Peyer's patch (tissue), 4 donors: Measurements from ENCODE around the gene REXO1. TPM values are rescaled to one million over a fixed set of nuclear protein-coding genes. Genes with fewer than 3 reads are reported as not detected.
A peak's percentile ranks its signal among the peaks of the same experiment; 100 is the strongest.

Source experiments
- DNase-seq, 3 donors: peaks; one replicate each; pipeline ENCODE4 v3.0.0-alpha.2; 2017 to 2019
- H3K27ac ChIP-seq, 4 donors: fragments of 200-600 bp; sonication (generic); one replicate each; pipeline ENCODE4 v1.5.1; 2016 to 2019
- H3K27me3 ChIP-seq, 2 donors: fragments of 200-600 bp; sonication (generic); one replicate each; pipeline ENCODE4 v1.5.1; 2019
- H3K36me3 ChIP-seq, 3 donors: fragments of 200-600 bp; sonication (generic); one replicate each; pipeline ENCODE4 v1.5.1; 2016 to 2019
- H3K4me1 ChIP-seq, 4 donors: fragments of 200-600 bp; sonication (generic); one replicate each; pipeline ENCODE4 v1.5.1; 2016 to 2019
- H3K4me3 ChIP-seq, 4 donors: fragments of 200-600 bp; sonication (generic); 1 replicate in 3 of 4; 2 replicates in 1 of 4; pipeline ENCODE4 v1.5.1; 2016 to 2019; ENCODE audit warnings: mild to moderate bottlenecking in 1 of 4
- H3K9me3 ChIP-seq, 4 donors: fragments of 200-600 bp; sonication (generic); one replicate each; pipeline ENCODE4 v1.5.1; 2016 to 2019; ENCODE audit warnings: mild to moderate bottlenecking in 1 of 4
- POLR2A ChIP-seq, 2 donors: fragments of 450-650 bp; IDR thresholded peaks; one replicate each; pipeline ENCODE4 v1.5.1; 2017; ENCODE audit warnings: antibody characterized with exemption in 2 of 2, mild to moderate bottlenecking in 2 of 2, moderate library complexity in 2 of 2
- total RNA-seq, 4 donors: library from RNA; depleted of rRNA; stranded (reverse); fragments of >200 nt; gene quantifications; one replicate each; pipeline ENCODE4 v1.1.0, GENCODE V29; 2016
- TF ChIP-seq, protein P1 (sequence below), 6 experiments: fragments of 450-650 bp in 4 of 6; fragments of 200-600 bp in 2 of 6; sonication (generic) in 1 of 6; IDR thresholded peaks; one replicate each; pipeline ENCODE4 v1.5.1; 2017 to 2019; ENCODE audit warnings: antibody characterized with exemption in 6 of 6, mild to moderate bottlenecking in 3 of 6, moderate library complexity in 1 of 6

The REXO1 gene
- total RNA-seq, 4 donors from 2014 or later, result 47.0 to 101 (median 57.2) TPM

DNA sequence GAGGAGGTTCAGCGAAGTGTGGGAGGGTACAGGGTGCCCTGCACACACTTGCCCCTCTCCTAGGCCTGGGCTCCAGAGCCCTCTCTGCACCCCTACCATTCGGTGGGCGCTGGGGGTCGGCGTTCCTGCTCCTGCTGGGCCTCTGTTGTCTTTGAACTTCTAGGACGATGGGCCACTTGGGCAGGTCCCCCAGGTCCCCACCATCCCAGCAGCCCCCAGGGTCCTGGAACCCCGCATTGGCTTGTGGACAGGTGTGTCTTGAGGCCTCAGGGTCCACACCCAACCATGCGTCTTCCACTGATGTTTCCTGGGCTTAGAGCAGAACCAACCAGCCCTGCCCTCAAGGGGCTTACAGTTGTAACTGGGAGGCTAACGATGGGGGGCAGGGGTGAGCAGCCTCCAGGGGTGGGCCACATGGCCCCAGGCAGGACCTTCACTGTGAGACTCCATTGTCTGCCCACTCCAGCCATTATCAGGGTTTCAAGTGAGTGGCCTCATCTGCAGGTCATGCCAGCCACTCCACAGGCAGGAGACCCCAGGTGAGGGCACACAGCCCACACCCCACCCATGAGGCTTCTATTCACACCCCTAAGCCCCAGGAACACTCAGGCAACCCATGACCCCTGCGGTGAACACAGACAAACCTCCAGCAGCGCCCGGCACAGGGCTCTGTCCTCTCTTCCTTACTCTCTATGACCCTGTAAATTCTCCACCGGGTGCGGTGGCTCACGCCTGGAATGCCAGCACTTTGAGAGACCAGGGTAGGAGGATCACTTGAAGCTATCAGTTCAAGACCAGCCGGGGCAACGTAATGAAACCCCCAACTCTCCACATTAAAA is 17.1 kb upstream of the REXO1 start:
- Histone ChIP-seq H3K4me3 (peak overlapping the region in 3 of 4 donors; percentile 75 to 86 (median 86)), H3K27me3 (no peaks in the 10 kb centered on the region), H3K9me3 (no peaks in the 10 kb centered on the region), H3K4me1 (peaks cover 4 to 21% (median 14%) of the 10 kb centered on the region in 4 donors), H3K36me3 (peaks cover 0 to 3% (median 0%) of the 10 kb centered on the region in 3 donors), H3K27ac (peak overlapping the region; percentile 84 to 99 (median 94))
- DNase-seq, result no peak
- no peak for TF ChIP-seq POLR2A (IDR thresholded peaks at IDR 0.05)
- TF ChIP-seq, protein P1, sequence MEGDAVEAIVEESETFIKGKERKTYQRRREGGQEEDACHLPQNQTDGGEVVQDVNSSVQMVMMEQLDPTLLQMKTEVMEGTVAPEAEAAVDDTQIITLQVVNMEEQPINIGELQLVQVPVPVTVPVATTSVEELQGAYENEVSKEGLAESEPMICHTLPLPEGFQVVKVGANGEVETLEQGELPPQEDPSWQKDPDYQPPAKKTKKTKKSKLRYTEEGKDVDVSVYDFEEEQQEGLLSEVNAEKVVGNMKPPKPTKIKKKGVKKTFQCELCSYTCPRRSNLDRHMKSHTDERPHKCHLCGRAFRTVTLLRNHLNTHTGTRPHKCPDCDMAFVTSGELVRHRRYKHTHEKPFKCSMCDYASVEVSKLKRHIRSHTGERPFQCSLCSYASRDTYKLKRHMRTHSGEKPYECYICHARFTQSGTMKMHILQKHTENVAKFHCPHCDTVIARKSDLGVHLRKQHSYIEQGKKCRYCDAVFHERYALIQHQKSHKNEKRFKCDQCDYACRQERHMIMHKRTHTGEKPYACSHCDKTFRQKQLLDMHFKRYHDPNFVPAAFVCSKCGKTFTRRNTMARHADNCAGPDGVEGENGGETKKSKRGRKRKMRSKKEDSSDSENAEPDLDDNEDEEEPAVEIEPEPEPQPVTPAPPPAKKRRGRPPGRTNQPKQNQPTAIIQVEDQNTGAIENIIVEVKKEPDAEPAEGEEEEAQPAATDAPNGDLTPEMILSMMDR (IDR thresholded peaks at IDR 0.05), result no peak

DNA sequence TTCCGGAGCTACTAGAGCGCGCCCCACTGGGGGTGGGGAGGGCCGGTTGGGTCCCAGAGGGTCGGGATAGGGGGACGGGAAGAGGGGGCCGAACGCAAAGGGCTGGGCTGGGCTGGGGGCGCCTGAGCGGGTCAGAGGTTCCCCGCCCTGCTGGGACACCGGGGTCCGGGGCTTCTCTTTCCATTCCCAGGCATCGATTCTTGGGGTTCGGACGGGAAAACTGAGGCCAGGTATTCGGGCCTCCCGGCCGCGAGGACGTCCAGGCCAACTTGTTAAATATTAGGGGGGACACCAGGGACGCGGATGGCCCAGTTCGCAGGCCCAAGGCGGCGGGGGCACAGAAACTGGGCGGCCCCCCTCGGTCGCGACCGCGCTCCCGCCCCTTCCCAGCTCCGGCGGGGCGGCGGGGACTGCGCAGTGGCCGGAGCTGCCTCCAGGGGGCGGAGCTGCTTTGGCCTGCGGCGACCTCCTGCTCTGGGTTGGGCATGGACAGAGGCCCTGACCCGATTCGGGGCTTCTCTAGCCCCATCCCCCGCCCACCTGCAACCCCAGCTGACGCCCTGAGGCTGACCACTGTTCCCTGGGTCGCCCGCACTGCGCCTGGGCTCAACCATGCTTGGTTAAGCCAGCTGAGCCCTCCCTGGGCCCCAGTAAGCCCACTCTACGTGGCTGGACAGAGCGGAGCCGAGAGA is 16.3 kb upstream of the REXO1 start:
- Histone ChIP-seq H3K36me3 (no peaks in the 10 kb centered on the region), H3K4me1 (peaks cover 7 to 27% (median 18%) of the 10 kb centered on the region in 4 donors), H3K27ac (peak overlapping the region; percentile 84 to 99 (median 94)), H3K9me3 (no peaks in the 10 kb centered on the region), H3K4me3 (peak overlapping the region; percentile 75 to 94 (median 86)), H3K27me3 (no peaks in the 10 kb centered on the region)
- peak; percentile 82 to 87 (median 83) for DNase-seq
- TF ChIP-seq, protein P1 (IDR thresholded peaks at IDR 0.05), result peak; percentile 72 to 95 (median 84)
- peak in 1 of 2 donors; percentile 8 for TF ChIP-seq POLR2A (IDR thresholded peaks at IDR 0.05)

DNA sequence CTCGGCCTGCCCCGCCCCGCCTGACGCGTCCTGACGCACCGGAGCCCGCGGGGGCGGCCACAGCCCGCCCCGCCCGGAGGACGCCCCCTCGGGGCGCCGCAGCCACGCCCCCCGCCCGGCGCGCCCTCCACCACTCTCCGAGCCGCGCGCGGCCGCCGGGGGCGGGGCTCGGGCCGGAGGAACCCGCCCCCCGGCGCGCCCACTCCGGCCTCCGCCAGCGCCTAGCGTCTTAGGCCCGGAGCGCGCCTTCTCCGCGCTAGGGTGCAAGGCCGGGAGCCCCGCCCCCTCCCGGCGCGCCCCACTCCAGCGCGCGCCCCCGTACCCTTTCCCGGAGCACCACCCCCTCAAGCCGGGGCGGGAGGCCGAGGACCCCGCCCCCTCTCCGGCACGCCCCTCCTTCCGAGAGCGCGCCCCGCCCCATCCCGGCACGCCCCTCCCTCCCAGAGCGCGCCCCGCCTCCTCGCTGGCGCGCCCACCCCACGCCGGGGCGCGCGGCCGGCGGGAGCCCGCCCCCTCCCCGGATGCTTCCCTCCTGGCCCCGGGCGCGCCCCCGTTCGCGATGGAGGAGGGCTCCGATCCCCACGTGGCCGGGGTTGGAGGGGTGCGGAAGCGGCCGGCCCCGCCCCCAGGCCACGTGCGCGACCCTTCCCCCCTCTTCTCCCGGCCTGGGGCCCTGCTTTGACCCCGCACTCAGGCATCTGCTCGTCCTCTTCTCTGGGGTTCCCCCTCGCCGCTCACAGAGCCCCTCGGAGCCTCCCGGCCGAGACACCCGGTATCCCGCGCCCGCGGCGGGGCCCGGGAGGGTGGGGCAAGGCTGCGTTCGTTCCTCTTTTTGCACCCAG is 15.6 kb upstream of the REXO1 start:
- peak; percentile 93 to 95 (median 94) for DNase-seq
- no peaks in the 10 kb centered on the region for H3K36me3 ChIP-seq
- peak in 1 of 2 donors; percentile 26 for TF ChIP-seq POLR2A (IDR thresholded peaks at IDR 0.05)
- TF ChIP-seq, protein P1 (IDR thresholded peaks at IDR 0.05), result no peak
- no peaks in the 10 kb centered on the region for H3K9me3 ChIP-seq
- peaks cover 14 to 35% (median 20%) of the 10 kb centered on the region in 4 donors for H3K4me1 ChIP-seq
- peak overlapping the region; percentile 84 to 99 (median 98) for H3K27ac ChIP-seq
- no peaks in the 10 kb centered on the region for H3K27me3 ChIP-seq
- peak overlapping the region; percentile 75 to 94 (median 86) for H3K4me3 ChIP-seq

DNA sequence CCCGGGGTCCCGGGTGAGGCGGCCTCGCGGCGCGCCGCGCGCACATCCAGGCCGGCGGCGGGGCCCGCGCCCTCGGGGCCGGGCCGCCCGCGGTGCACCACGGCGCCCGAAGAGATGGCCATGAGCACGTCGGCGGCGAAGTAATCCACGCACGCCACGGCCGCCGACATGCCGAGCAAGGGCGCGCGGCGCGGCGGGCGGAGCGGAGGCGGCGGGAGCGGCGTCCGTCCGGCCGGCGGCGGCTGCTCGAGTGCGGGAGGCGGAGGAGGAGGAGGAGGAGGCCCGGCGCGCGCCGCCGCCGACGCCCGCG is 15.0 kb upstream of the REXO1 start, which contains the start of gene KLF16:
Gene KLF16, minus strand, starts transcription at position 252 of the 310 bp plus-strand sequence. Its CDS starts 82 bp downstream, at position 170.
- Histone ChIP-seq H3K27me3 (no peaks in the 10 kb centered on the region), H3K9me3 (no peaks in the 10 kb centered on the region), H3K4me1 (peaks cover 18 to 40% (median 24%) of the 10 kb centered on the region in 4 donors), H3K4me3 (peak within 1 kb of the TSS; percentile 75 to 94 (median 86)), H3K27ac (peak within 1 kb of the TSS; percentile 96 to 99 (median 98)), H3K36me3 (no peaks in the 10 kb centered on the region)
- peak in 1 of 2 donors; percentile 94 for TF ChIP-seq POLR2A (IDR thresholded peaks at IDR 0.05)
- TF ChIP-seq, protein P1 (IDR thresholded peaks at IDR 0.05), result no peak
- no peak for DNase-seq
